Measurements from ENCODE around the gene ACP5.

ACP5 gene

DNA sequence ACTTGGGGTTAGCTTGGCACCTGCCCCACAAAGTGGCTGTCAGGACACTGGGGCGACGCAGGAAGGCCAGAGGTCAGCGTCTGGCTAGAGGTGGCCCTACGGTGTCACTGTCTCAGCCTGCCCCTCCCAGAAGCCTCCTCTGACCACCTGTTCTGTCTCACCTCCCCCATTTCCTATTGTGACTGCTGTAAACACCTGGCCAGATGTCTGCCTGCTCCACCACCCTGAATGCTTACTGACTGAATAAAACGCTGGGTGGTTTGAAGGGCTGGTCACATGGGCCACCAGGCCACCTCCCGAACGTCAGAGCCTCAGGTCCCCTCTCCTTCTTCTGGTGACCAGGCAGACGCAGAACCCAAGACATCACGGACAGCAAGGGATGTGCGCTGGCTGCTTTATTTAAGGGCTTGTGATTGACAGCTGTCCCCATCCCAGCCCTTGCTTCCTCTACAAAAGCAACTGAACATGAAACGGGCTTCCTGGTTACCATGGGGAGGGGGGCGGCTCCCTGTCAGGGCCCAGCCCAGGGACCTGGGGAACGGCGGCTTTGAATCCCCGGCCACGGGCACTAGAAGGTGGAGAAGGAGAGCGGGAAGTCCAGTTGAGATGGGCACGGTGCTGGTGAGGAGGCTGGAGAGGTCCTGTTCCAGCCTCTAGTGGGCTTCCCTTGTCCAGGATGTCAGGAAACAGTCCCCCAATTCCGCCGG lies 24.6 kb downstream of the ACP5 start:
- no peak for TF ChIP-seq EP300 (IDR thresholded peaks at IDR 0.05; ENCODE audit: borderline replicate concordance)
- TF ChIP-seq CREB1 (IDR thresholded peaks at IDR 0.05; ENCODE audit: low read depth), result no peak
- TF ChIP-seq TCF12 (IDR thresholded peaks at IDR 0.05; ENCODE audit: low read depth), result no peak
- TF ChIP-seq YY1 (IDR thresholded peaks at IDR 0.05; ENCODE audit: low read depth), result no peak
- TF ChIP-seq TAF1 (IDR thresholded peaks at IDR 0.05; ENCODE audit: low read depth), result no peak
- TF ChIP-seq, protein P1, sequence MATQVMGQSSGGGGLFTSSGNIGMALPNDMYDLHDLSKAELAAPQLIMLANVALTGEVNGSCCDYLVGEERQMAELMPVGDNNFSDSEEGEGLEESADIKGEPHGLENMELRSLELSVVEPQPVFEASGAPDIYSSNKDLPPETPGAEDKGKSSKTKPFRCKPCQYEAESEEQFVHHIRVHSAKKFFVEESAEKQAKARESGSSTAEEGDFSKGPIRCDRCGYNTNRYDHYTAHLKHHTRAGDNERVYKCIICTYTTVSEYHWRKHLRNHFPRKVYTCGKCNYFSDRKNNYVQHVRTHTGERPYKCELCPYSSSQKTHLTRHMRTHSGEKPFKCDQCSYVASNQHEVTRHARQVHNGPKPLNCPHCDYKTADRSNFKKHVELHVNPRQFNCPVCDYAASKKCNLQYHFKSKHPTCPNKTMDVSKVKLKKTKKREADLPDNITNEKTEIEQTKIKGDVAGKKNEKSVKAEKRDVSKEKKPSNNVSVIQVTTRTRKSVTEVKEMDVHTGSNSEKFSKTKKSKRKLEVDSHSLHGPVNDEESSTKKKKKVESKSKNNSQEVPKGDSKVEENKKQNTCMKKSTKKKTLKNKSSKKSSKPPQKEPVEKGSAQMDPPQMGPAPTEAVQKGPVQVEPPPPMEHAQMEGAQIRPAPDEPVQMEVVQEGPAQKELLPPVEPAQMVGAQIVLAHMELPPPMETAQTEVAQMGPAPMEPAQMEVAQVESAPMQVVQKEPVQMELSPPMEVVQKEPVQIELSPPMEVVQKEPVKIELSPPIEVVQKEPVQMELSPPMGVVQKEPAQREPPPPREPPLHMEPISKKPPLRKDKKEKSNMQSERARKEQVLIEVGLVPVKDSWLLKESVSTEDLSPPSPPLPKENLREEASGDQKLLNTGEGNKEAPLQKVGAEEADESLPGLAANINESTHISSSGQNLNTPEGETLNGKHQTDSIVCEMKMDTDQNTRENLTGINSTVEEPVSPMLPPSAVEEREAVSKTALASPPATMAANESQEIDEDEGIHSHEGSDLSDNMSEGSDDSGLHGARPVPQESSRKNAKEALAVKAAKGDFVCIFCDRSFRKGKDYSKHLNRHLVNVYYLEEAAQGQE (IDR thresholded peaks at IDR 0.05; ENCODE audit: low read depth), result no peak
- TF ChIP-seq, protein P2, sequence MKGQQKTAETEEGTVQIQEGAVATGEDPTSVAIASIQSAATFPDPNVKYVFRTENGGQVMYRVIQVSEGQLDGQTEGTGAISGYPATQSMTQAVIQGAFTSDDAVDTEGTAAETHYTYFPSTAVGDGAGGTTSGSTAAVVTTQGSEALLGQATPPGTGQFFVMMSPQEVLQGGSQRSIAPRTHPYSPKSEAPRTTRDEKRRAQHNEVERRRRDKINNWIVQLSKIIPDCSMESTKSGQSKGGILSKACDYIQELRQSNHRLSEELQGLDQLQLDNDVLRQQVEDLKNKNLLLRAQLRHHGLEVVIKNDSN (IDR thresholded peaks at IDR 0.05), result no peak
- no peak for TF ChIP-seq CEBPB (IDR thresholded peaks at IDR 0.05)

DNA sequence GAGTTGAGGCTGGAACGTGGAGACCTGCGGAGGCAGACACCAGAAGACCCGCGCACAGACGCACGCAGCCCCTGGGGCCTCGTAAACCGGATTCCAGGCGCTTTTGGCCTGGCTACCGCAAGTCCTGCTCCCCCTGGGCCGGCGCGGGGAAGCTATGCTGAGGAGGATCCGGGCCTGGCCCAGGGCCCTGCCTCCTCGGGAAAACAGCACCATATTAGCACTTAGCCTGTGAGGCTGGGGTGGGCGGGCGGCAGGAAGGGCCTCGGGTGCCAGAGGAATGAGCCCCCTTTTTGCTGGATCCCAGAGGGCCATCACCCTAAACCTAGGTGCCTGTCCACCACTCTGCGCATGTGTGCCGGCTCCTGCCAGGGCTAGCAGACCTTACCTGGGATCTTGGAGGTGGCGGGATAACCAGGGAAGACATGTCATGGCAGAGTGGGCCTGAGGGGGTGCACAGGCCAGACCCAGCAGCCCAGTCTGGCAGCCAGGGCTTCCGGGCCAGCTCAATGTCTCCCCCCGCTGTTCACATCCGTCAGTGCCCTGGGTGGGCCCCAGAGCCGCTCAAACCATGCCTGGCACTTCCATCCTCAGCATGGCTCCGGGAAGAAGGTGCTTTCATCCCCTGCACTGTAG lies 25.7 kb downstream of the ACP5 start:
- TF ChIP-seq YY1 (IDR thresholded peaks at IDR 0.05; ENCODE audit: low read depth) (no peak), CREB1 (IDR thresholded peaks at IDR 0.05; ENCODE audit: low read depth) (no peak), RAD21 (IDR thresholded peaks at IDR 0.05; ENCODE audit: low read depth) (peak; percentile 38; the same call in 1 of the 2 replicates)
- TF ChIP-seq, protein P3, sequence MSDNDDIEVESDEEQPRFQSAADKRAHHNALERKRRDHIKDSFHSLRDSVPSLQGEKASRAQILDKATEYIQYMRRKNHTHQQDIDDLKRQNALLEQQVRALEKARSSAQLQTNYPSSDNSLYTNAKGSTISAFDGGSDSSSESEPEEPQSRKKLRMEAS (IDR thresholded peaks at IDR 0.05), result no peak

DNA sequence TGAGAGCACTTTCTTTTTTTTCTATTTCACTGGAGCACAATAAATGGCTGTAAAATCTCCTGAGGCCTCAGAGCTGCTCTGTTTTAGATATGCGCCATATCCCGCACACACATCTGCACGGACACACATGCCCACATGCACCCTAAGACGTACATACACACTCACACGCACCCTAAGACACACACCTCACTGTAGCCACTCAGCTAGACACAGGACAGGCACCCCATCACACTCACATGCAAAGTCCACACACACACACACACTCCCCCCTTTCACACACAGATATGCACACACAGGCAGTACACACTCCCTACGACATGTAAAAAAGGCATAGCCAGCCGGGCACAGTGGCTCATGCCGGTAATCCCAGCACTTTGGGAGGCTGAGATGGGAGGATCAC lies 27.2 kb downstream of the ACP5 start:
- TF ChIP-seq TCF12 (IDR thresholded peaks at IDR 0.05; ENCODE audit: low read depth) (no peak), NFIC (IDR thresholded peaks at IDR 0.05) (no peak), FOXM1 (IDR thresholded peaks at IDR 0.05; ENCODE audit: borderline replicate concordance, low read depth) (no peak), ZBTB7A (IDR thresholded peaks at IDR 0.05; ENCODE audit: low read depth) (no peak), CEBPB (IDR thresholded peaks at IDR 0.05) (no peak), TAF1 (IDR thresholded peaks at IDR 0.05; ENCODE audit: low read depth) (no peak), EGR1 (IDR thresholded peaks at IDR 0.05) (no peak), RAD21 (IDR thresholded peaks at IDR 0.05; ENCODE audit: low read depth) (no peak), EP300 (IDR thresholded peaks at IDR 0.05; ENCODE audit: borderline replicate concordance) (no peak), YY1 (IDR thresholded peaks at IDR 0.05; ENCODE audit: low read depth) (no peak), TEAD4 (IDR thresholded peaks at IDR 0.05) (no peak), CREB1 (IDR thresholded peaks at IDR 0.05; ENCODE audit: low read depth) (no peak)
- TF ChIP-seq, protein P3 (IDR thresholded peaks at IDR 0.05), result no peak
- TF ChIP-seq, protein P1 (IDR thresholded peaks at IDR 0.05; ENCODE audit: low read depth), result no peak
- TF ChIP-seq, protein P2 (IDR thresholded peaks at IDR 0.05), result no peak

DNA sequence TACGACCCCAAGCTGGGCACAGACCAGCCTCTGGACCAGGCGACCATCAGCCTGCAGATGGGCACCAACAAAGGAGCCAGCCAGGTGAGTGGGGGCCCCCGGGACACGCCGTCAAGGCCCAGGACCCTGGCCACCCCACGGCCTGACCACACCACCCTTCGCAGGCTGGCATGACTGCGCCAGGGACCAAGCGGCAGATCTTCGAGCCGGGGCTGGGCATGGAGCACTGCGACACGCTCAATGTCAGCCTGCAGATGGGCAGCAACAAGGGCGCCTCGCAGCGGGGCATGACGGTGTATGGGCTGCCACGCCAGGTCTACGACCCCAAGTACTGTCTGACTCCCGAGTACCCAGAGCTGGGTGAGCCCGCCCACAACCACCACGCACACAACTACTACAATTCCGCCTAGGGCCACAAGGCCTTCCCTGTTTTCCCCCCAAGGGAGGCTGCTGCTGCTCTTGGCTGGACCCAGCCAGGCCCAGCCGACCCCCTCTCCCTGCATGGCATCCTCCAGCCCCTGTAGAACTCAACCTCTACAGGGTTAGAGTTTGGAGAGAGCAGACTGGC lies 28.0 kb downstream of the ACP5 start:
- TF ChIP-seq TEAD4 (IDR thresholded peaks at IDR 0.05) (no peak), YY1 (IDR thresholded peaks at IDR 0.05; ENCODE audit: low read depth) (no peak), ZBTB7A (IDR thresholded peaks at IDR 0.05; ENCODE audit: low read depth) (no peak), NFIC (IDR thresholded peaks at IDR 0.05) (no peak), EP300 (IDR thresholded peaks at IDR 0.05; ENCODE audit: borderline replicate concordance) (no peak), RAD21 (IDR thresholded peaks at IDR 0.05; ENCODE audit: low read depth) (no peak), EGR1 (IDR thresholded peaks at IDR 0.05) (no peak), CEBPB (IDR thresholded peaks at IDR 0.05) (no peak), TAF1 (IDR thresholded peaks at IDR 0.05; ENCODE audit: low read depth) (no peak), TCF12 (IDR thresholded peaks at IDR 0.05; ENCODE audit: low read depth) (no peak), FOXM1 (IDR thresholded peaks at IDR 0.05; ENCODE audit: borderline replicate concordance, low read depth) (no peak), CREB1 (IDR thresholded peaks at IDR 0.05; ENCODE audit: low read depth) (no peak)
- TF ChIP-seq, protein P3 (IDR thresholded peaks at IDR 0.05), result no peak
- TF ChIP-seq, protein P2 (IDR thresholded peaks at IDR 0.05), result no peak
- TF ChIP-seq, protein P1 (IDR thresholded peaks at IDR 0.05; ENCODE audit: low read depth), result no peak

Data from Ishikawa (cell line).